HG02970 (cell line): ENCODE measurements around the gene WDFY4.

Experiments used
- ATAC-seq: cut with Tn5 transposase; IDR thresholded peaks from one replicate; pipeline ENCODE4 v1.9.1; 2021; ENCODE audit warnings: mild to moderate bottlenecking, moderate library complexity, moderate number of reproducible peaks; ENCODE audit not compliant: unreplicated experiment, low FRiP score

The WDFY4 gene

GRCh38 chr10:48704156-48704555 is 19.5 kb downstream of the WDFY4 start:
- no peak for ATAC-seq

- no peak for ATAC-seq
These were observed 20.8 kb downstream of the WDFY4 start for GRCh38 chr10:48705401-48705938.

- no peak for ATAC-seq
These were observed 22.8 kb downstream of the WDFY4 start for GRCh38 chr10:48707472-48707871.

GRCh38 chr10:48708144-48708543 is 23.5 kb downstream of the WDFY4 start:
- no peak for ATAC-seq

- ATAC-seq = no peak
These were observed 26.1 kb downstream of the WDFY4 start for GRCh38 chr10:48710647-48711275.

GRCh38 chr10:48711830-48712229 is 27.2 kb downstream of the WDFY4 start:
- ATAC-seq = no peak

GRCh38 chr10:48714088-48714487 is 29.4 kb downstream of the WDFY4 start:
- ATAC-seq = no peak

- no peak for ATAC-seq
These were observed 31.7 kb downstream of the WDFY4 start for GRCh38 chr10:48716416-48716815.

- ATAC-seq = no peak
These were observed 35.9 kb downstream of the WDFY4 start for GRCh38 chr10:48720611-48721010.

GRCh38 chr10:48722153-48723145 is 37.8 kb downstream of the WDFY4 start:
- no peak for ATAC-seq

- no peak for ATAC-seq
These were observed 39.5 kb downstream of the WDFY4 start for GRCh38 chr10:48724127-48724526.

- ATAC-seq = no peak
These were observed 41.0 kb downstream of the WDFY4 start for GRCh38 chr10:48725708-48726107.

- no peak for ATAC-seq
These were observed 43.2 kb downstream of the WDFY4 start for GRCh38 chr10:48727866-48728265.

- ATAC-seq = no peak
These were observed 44.5 kb downstream of the WDFY4 start for GRCh38 chr10:48729222-48729621.

GRCh38 chr10:48729941-48730457 is 45.3 kb downstream of the WDFY4 start:
- no peak for ATAC-seq

- ATAC-seq = no peak
These were observed 46.5 kb downstream of the WDFY4 start for GRCh38 chr10:48731141-48731540.

- ATAC-seq = no peak
These were observed 47.0 kb downstream of the WDFY4 start for GRCh38 chr10:48731654-48732053.

GRCh38 chr10:48733329-48733728 is 48.7 kb downstream of the WDFY4 start:
- no peak for ATAC-seq

GRCh38 chr10:48735836-48736390 is 51.2 kb downstream of the WDFY4 start:
- ATAC-seq = no peak

- ATAC-seq = no peak
These were observed 51.9 kb downstream of the WDFY4 start for GRCh38 chr10:48736596-48736995.

GRCh38 chr10:48737886-48738285 is 53.2 kb downstream of the WDFY4 start:
- ATAC-seq = no peak
